HG02610 (cell line): ENCODE measurements around the gene FEM1A.
"Not testable (repeated sequence)": the region's sequence is repeated elsewhere in the genome, so short reads cannot be mapped to it uniquely, and the experiment has no call there.

Source experiments
- ATAC-seq: cut with Tn5 transposase; IDR thresholded peaks from one replicate; pipeline ENCODE4 v1.9.1; 2021; ENCODE audit warnings: mild to moderate bottlenecking, moderate library complexity; ENCODE audit not compliant: unreplicated experiment

Gene FEM1A

DNA sequence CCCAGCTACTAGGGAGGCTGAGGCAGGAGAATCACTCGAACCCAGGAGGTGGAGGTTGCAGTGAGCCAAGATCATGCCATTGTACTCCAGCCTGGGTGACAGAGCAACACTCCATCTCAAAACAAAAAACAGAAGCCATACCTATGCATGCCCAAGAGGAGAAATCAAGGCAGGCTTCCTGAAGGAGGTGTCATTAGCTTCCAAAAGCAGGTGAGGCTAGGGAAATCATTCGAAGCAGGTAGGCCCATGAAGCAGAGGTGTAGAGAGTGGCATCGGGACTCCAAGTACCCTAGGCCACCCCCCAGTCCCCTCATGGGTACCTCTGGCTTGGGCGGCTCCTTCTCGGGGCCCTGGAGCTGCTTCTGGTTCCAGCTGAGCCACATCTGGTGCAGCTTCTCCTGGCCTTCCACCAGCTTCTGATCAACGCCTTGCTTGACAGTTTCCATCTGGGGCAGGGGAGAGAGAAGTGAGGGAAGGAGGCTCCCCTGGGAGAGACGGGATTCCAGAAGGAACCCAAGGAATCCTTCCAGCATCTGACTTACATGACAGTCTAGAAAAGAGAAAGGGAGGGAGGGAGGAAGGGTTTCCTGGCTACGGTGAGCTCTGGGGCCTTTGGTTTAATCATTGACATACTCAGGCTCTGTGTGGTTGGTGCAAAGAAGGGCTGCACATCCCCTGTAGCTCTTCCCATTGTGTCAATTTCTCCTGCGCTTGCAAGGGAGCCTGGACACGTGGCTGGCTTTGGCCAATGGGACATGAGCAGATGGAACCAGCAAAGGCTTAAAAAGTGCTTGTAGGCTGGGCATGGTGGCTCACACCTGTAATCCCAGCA lies 53.0 kb downstream of the FEM1A start:
- ATAC-seq: no peak

DNA sequence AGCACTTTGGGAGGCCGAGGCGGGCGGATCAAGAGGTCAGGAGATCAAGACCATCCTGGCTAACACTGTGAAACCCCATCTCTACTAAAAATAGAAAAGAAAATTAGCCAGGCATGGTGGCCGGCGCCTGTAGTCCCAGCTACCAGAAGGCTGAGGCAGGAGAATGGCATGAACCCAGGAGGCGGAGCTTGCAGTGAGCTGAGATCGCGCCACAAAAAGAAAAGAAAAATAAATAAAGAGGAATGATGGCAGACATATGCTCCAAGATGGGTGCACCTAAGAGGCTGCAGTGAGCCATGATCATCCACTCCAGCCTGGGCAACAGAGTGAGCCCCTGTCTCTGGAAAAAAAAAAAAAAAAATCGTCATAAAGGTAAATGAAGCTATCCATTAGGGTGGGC lies 54.4 kb downstream of the FEM1A start:
- ATAC-seq: not testable (repeated sequence)

DNA sequence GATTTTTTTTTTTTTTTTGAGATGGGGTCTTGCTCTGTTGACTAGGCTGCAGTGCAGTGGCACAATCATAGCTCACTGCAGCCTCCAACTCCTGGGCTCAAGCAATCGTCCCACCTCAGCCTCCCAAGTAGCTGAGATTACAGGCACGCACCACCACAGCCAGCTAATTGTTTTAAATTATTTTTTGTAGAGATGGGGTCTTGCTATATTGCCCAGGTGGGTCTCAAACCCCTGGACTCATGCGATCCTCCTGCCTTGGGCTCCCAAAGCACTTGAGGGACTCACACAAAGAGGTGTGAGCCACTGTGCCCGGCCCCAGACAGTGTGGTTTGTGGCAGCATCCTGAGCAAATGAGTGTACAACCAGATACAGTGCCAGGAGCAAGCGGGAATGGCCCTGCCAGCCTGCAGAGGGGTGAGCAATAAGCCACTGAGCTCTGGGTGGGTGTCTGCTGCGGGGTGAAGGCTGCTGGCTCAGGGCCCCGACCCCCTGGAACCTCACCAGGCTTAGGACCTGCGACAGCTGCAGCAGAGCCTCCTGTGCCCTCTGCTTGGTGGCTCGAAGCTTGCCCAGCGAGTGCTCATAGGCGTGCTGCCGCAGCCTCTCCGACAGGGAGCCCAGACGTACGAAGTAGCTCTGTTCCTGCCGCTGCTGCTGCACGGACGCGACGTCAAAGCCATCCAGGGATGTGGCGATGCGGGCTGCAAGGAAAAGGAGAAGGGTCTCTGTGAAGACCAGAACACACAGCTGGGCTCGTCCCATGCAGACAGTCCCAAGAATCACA lies 55.8 kb downstream of the FEM1A start:
- no peak for ATAC-seq

DNA sequence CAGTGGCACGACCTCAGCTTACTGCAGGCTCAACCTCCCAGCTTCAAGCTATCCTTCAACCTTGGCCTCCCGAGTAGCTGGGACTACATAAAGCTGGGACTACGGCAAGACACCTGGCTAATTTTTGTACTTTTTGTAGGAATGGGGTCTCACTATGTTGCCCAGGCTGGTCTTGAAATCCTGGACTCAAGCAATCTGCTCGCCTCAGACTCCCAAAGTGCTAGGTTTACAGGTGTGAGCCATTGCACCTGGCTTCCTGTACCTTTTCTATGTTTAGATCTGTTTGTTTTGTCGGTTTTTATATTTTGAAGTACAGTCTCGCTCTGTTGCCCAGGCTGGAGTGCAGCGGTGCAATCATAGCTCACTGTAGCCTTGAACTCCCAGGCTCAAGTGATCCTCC lies 57.5 kb downstream of the FEM1A start:
- ATAC-seq: no peak
